Adrenal gland (tissue), 5 donors: ENCODE data around the gene SDSL.

ENCODE experiments used
- CTCF ChIP-seq, 6 experiments: fragments of 450-650 bp in 4 of 6; fragments of 200-600 bp in 2 of 6; sonication (generic) in 1 of 6; IDR thresholded peaks; 1 replicate in 5 of 6; 2 replicates in 1 of 6; pipeline versions ENCODE4 v1.5.1 to v1.8.0; 2016 to 2021; ENCODE audit warnings: antibody characterized with exemption in 6 of 6, mild to moderate bottlenecking in 2 of 6, moderate library complexity in 1 of 6
- POLR2A ChIP-seq, 2 donors: fragments of 450-650 bp; IDR thresholded peaks; one replicate each; pipeline ENCODE4 v1.6.1; 2017; ENCODE audit warnings: antibody characterized with exemption in 2 of 2, mild to moderate bottlenecking in 2 of 2, moderate library complexity in 1 of 2
- donor health status: DM: no; HTN: no; CAD: no.

- TF ChIP-seq CTCF (IDR thresholded peaks at IDR 0.05), result no peak
- TF ChIP-seq POLR2A (IDR thresholded peaks at IDR 0.05), result no peak
Observed at GRCh38 chr12:113386866-113387566, 35.2 kb upstream of the SDSL start.
